ENCODE measurements around the gene ADGRL1.

ADGRL1 gene

DNA sequence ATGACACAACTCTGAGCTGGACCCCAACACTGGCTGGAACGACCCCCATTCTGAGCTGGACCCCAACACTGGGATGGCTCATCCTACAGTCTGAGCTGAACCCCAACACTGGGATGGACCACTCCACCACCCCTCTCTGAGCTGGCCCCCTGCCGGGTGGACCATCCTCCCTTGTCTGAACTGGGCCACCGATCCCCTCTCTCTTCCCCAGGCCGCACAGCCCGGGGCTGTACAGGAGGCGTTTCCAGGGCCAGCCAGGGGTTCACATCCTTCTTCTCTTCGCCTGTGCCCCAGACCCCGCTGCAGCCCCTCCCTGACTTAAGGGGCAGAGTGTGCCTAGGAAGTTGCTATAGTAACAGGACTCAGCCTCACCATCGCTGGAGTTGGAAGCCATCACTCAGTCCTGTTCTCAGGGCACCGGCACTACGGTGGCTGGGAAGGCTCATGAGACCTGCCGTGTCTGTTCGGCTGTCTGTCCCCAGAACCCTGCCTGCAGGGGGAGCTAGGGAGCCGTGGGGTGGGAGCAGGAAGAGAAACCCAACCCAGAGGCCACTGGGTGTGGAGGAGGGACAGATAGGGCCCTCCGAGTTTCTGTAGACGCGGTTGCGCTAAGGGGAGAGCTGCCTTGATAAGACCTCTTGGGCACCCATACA, 92.1 kb downstream of the ADGRL1 start:
- peak; percentile 38 for DNase-seq (ENCODE audit: extremely low spot score)
- TF ChIP-seq L3MBTL2 (conservative IDR thresholded peaks at IDR 0.05) (no peak), BHLHE40 (IDR thresholded peaks at IDR 0.05; ENCODE audit: borderline replicate concordance) (no peak), ARNT (IDR thresholded peaks at IDR 0.05) (no peak), SP1 (IDR thresholded peaks at IDR 0.05) (no peak)
- TF ChIP-seq, protein P1, sequence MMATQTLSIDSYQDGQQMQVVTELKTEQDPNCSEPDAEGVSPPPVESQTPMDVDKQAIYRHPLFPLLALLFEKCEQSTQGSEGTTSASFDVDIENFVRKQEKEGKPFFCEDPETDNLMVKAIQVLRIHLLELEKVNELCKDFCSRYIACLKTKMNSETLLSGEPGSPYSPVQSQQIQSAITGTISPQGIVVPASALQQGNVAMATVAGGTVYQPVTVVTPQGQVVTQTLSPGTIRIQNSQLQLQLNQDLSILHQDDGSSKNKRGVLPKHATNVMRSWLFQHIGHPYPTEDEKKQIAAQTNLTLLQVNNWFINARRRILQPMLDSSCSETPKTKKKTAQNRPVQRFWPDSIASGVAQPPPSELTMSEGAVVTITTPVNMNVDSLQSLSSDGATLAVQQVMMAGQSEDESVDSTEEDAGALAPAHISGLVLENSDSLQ (IDR thresholded peaks at IDR 0.05): 0 out of 2 replicates have a peak, but pooled peaks have one; percentile 19
- ChIA-PET POLR2A (interaction anchor here (1.1 kb wide), 1 partner anchor 23 kb away, joined by 4 read pairs; the partner anchor contains the start of gene ASF1B), CTCF (no interaction called here)

- TF ChIP-seq SUZ12 (IDR thresholded peaks at IDR 0.05): no peak
- no peak for TF ChIP-seq HDGF (IDR thresholded peaks at IDR 0.05; ENCODE audit: borderline replicate concordance)
- no peak for TF ChIP-seq TARDBP (IDR thresholded peaks at IDR 0.05)
- ChIA-PET CTCF (no interaction called here), POLR2A (interaction anchor here (1.6 kb wide), 1 partner anchor 9 kb away, joined by 3 read pairs; no protein-coding TSS in a partner anchor)
- no peak for DNase-seq (ENCODE audit: extremely low spot score)
Observed at GRCh38 chr19:14112809-14113385, 93.1 kb downstream of the ADGRL1 start.

DNA sequence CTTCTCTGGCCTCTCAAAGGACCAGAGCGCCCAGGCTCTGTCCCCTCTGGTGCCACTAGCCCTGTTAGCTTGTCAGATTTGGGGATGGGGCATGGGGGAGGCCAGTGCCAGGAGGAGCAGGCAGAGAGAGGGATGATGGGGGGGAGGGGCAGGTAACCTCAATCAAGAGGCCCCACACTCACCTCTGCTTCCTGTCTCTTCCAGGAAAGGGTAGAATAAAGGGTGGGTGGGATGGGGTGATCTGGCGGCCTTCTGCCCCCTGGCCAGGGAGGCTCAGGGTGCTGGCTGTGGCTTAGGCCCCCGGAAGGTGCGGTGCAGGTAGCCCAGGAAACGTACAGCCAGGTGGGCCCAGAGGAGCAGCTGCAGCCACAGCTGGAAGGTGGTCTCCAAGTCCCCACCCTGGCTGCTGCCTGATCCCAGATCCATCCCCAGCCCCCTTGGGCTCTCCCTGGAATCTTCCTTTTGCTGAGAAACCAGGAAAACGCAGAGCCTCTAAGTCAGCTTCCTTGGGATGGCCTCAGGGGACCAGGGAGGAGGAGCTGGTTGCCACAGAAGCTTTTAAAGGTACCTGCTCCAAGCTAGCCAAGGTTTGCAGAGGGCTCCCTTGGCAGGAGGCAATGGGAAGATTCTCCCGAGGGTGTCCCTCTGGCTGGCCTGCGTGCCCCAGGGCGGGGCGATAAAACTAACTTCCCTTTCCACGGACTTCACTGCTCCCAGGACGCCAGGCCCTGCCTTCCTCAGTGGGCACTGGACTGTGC, 93.7 kb downstream of the ADGRL1 start:
- DNase-seq (ENCODE audit: extremely low spot score): no peak
- no peak for TF ChIP-seq ZNF384 (IDR thresholded peaks at IDR 0.05)
- ChIA-PET POLR2A (interaction anchor here (1.6 kb wide), 1 partner anchor 8 kb away, joined by 3 read pairs; no protein-coding TSS in a partner anchor), CTCF (no interaction called here)

GRCh38 chr19:14111486-14111885, 94.5 kb downstream of the ADGRL1 start:
- TF ChIP-seq NFRKB (IDR thresholded peaks at IDR 0.05) (no peak), FOXM1 (IDR thresholded peaks at IDR 0.05; ENCODE audit: borderline replicate concordance) (no peak)
- POLR2A ChIA-PET: interaction anchor here (1.6 kb wide), 1 partner anchor 25 kb away, joined by 9 read pairs; the partner anchor contains the start of gene ASF1B
- CTCF ChIA-PET: no interaction called here
- no peak for DNase-seq (ENCODE audit: extremely low spot score)

- no peak for TF ChIP-seq ARNT (IDR thresholded peaks at IDR 0.05)
- no peak for TF ChIP-seq FOXK2 (IDR thresholded peaks at IDR 0.05)
- no peak for TF ChIP-seq HDGF (IDR thresholded peaks at IDR 0.05; ENCODE audit: borderline replicate concordance)
- TF ChIP-seq FOXM1 (IDR thresholded peaks at IDR 0.05; ENCODE audit: borderline replicate concordance): no peak
- TF ChIP-seq SUZ12 (IDR thresholded peaks at IDR 0.05): no peak
- ChIA-PET POLR2A (interaction anchor here (1.6 kb wide), 1 partner anchor 26 kb away, joined by 9 read pairs; the partner anchor contains the start of gene ASF1B), CTCF (no interaction called here)
- DNase-seq (ENCODE audit: extremely low spot score): no peak
Observed at GRCh38 chr19:14110650-14111049, 95.3 kb downstream of the ADGRL1 start.

DNA sequence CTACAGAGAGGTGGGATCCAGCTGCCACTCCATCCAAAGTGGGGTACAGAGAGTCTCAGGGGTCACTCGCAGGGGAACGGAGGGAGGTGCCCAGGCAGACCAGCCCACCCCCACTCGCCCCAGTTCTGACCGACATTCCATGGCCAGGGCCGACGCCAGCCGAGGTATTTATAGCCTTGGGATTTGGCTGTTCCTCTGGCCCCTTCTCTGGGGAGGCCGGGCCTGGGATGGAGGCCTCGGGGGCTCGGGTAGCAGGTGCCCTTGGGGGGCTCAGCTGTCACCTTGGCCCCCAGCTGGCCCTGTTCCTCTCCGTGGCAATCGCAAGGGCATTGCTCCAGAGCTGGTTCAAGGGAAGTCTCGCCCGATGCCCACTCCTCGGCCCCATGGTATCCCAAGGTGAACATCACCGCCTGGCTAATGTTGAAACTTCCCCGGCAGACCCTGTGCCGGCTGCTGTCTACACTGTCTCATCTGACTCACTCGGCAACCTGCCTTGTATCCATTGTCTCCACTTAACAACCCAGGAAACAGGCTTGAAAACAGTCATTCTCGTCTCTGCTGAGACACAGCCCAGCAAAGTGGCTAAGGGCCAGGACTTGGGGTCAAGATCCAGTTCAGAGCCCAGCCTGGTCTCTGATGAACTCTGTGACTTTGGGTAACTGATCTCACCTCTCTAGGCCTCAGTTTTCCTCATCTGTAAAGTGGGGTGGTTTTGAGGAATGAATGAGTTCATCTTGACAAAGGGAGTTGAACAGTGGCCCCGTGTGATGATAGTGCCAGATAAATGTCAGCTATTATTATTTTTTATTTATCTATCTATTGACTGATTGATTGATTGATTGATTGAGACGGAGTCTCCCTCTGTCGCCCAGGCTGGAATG, 98.1 kb downstream of the ADGRL1 start:
- DNase-seq (ENCODE audit: extremely low spot score): no peak
- CTCF ChIA-PET: no interaction called here
- POLR2A ChIA-PET: no interaction called here
- TF ChIP-seq HDGF (IDR thresholded peaks at IDR 0.05; ENCODE audit: borderline replicate concordance) (no peak), SP1 (IDR thresholded peaks at IDR 0.05) (no peak), TARDBP (IDR thresholded peaks at IDR 0.05) (no peak), NFRKB (IDR thresholded peaks at IDR 0.05) (no peak), FOXM1 (IDR thresholded peaks at IDR 0.05; ENCODE audit: borderline replicate concordance) (no peak), SUZ12 (IDR thresholded peaks at IDR 0.05) (no peak), CTBP1 (IDR thresholded peaks at IDR 0.05; ENCODE audit: borderline replicate concordance) (no peak), ELF4 (IDR thresholded peaks at IDR 0.05) (no peak), FOXK2 (IDR thresholded peaks at IDR 0.05) (no peak), ZNF384 (IDR thresholded peaks at IDR 0.05) (no peak), FOXA1 (IDR thresholded peaks at IDR 0.05) (no peak), ARNT (IDR thresholded peaks at IDR 0.05) (no peak), L3MBTL2 (conservative IDR thresholded peaks at IDR 0.05) (no peak)
- TF ChIP-seq, protein P1 (IDR thresholded peaks at IDR 0.05): no peak

DNA sequence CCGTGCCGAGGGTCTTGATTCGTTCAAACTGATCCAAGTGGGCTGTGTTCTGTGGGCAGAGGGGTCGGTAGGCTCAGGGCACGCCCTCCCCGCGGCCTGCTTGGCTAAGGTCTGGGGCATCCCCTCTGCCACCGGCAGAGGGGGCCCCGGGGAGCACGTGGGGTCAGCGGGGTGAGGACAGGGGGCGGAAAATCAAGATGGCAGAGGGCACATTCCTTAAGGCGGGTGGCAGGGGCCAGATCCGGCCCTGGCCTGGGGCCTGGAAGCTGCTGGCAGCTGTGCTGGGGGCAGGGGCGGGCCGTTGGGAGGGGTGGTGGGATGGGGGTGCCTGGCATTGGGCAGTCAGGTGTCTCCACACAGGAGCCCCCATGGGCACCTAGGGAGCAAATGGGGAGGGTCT, 99.1 kb downstream of the ADGRL1 start:
- ChIA-PET CTCF (no interaction called here), POLR2A (no interaction called here)
- no peak for TF ChIP-seq FOXA1 (IDR thresholded peaks at IDR 0.05)
- no peak for TF ChIP-seq CTBP1 (IDR thresholded peaks at IDR 0.05; ENCODE audit: borderline replicate concordance)
- TF ChIP-seq NFRKB (IDR thresholded peaks at IDR 0.05): no peak
- TF ChIP-seq FOXK2 (IDR thresholded peaks at IDR 0.05): no peak
- no peak for TF ChIP-seq SUZ12 (IDR thresholded peaks at IDR 0.05)
- no peak for TF ChIP-seq LEF1 (IDR thresholded peaks at IDR 0.05; ENCODE audit: borderline replicate concordance)
- no peak for TF ChIP-seq FOXM1 (IDR thresholded peaks at IDR 0.05; ENCODE audit: borderline replicate concordance)
- TF ChIP-seq HDGF (IDR thresholded peaks at IDR 0.05; ENCODE audit: borderline replicate concordance): no peak
- TF ChIP-seq ARNT (IDR thresholded peaks at IDR 0.05): no peak
- TF ChIP-seq BHLHE40 (IDR thresholded peaks at IDR 0.05; ENCODE audit: borderline replicate concordance): no peak
- no peak for TF ChIP-seq ZNF384 (IDR thresholded peaks at IDR 0.05)
- TF ChIP-seq L3MBTL2 (conservative IDR thresholded peaks at IDR 0.05): no peak
- DNase-seq (ENCODE audit: extremely low spot score): no peak

Data from HEK293T (cell line).